ENCODE measurements around the gene CREBBP.

The CREBBP gene

GRCh38 chr16:3812469-3813172 lies 67.9 kb downstream of the CREBBP start:
- TF ChIP-seq, protein P1, sequence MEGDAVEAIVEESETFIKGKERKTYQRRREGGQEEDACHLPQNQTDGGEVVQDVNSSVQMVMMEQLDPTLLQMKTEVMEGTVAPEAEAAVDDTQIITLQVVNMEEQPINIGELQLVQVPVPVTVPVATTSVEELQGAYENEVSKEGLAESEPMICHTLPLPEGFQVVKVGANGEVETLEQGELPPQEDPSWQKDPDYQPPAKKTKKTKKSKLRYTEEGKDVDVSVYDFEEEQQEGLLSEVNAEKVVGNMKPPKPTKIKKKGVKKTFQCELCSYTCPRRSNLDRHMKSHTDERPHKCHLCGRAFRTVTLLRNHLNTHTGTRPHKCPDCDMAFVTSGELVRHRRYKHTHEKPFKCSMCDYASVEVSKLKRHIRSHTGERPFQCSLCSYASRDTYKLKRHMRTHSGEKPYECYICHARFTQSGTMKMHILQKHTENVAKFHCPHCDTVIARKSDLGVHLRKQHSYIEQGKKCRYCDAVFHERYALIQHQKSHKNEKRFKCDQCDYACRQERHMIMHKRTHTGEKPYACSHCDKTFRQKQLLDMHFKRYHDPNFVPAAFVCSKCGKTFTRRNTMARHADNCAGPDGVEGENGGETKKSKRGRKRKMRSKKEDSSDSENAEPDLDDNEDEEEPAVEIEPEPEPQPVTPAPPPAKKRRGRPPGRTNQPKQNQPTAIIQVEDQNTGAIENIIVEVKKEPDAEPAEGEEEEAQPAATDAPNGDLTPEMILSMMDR (IDR thresholded peaks at IDR 0.05; ENCODE audit: poor library complexity, severe bottlenecking) = no peak
- no peak overlapping the region for H3K27ac ChIP-seq (ENCODE audit: poor library complexity, severe bottlenecking)
- H3K4me1 ChIP-seq (ENCODE audit: insufficient read depth, poor library complexity, severe bottlenecking) = no peaks in the 10 kb centered on the region
- ATAC-seq (ENCODE audit: low read depth) (no peak), DNase-seq (ENCODE audit: low spot score) (no peak)
- no peaks in the 10 kb centered on the region for H3K9me3 ChIP-seq (ENCODE audit: severe bottlenecking)
- H3K27me3 ChIP-seq (ENCODE audit: insufficient read depth, poor library complexity, severe bottlenecking) = no peaks in the 10 kb centered on the region
- no peak overlapping the region for H3K4me3 ChIP-seq (ENCODE audit: severe bottlenecking)
- H3K36me3 ChIP-seq (ENCODE audit: low read depth) = peaks cover 12% of the 10 kb centered on the region

- no peak overlapping the region for H3K27ac ChIP-seq (ENCODE audit: poor library complexity, severe bottlenecking)
- no peaks in the 10 kb centered on the region for H3K9me3 ChIP-seq (ENCODE audit: severe bottlenecking)
- DNase-seq (ENCODE audit: low spot score) (no peak), ATAC-seq (ENCODE audit: low read depth) (no peak)
- H3K4me1 ChIP-seq (ENCODE audit: insufficient read depth, poor library complexity, severe bottlenecking) = no peaks in the 10 kb centered on the region
- H3K27me3 ChIP-seq (ENCODE audit: insufficient read depth, poor library complexity, severe bottlenecking) = no peaks in the 10 kb centered on the region
- no peak overlapping the region for H3K4me3 ChIP-seq (ENCODE audit: severe bottlenecking)
- H3K36me3 ChIP-seq (ENCODE audit: low read depth) = peaks cover 12% of the 10 kb centered on the region
- TF ChIP-seq, protein P1 (IDR thresholded peaks at IDR 0.05; ENCODE audit: poor library complexity, severe bottlenecking) = no peak
Observed at GRCh38 chr16:3810818-3811217, 69.7 kb downstream of the CREBBP start.

- Histone ChIP-seq H3K36me3 (ENCODE audit: low read depth) (peaks cover 12% of the 10 kb centered on the region), H3K9me3 (ENCODE audit: severe bottlenecking) (no peaks in the 10 kb centered on the region), H3K27ac (ENCODE audit: poor library complexity, severe bottlenecking) (no peak overlapping the region), H3K4me3 (ENCODE audit: severe bottlenecking) (no peak overlapping the region), H3K27me3 (ENCODE audit: insufficient read depth, poor library complexity, severe bottlenecking) (no peaks in the 10 kb centered on the region), H3K4me1 (ENCODE audit: insufficient read depth, poor library complexity, severe bottlenecking) (no peaks in the 10 kb centered on the region)
- TF ChIP-seq, protein P1 (IDR thresholded peaks at IDR 0.05; ENCODE audit: poor library complexity, severe bottlenecking) = no peak
- ATAC-seq (ENCODE audit: low read depth) = no peak
- DNase-seq (ENCODE audit: low spot score) = no peak
Observed at GRCh38 chr16:3810198-3810664, 70.3 kb downstream of the CREBBP start.

DNA sequence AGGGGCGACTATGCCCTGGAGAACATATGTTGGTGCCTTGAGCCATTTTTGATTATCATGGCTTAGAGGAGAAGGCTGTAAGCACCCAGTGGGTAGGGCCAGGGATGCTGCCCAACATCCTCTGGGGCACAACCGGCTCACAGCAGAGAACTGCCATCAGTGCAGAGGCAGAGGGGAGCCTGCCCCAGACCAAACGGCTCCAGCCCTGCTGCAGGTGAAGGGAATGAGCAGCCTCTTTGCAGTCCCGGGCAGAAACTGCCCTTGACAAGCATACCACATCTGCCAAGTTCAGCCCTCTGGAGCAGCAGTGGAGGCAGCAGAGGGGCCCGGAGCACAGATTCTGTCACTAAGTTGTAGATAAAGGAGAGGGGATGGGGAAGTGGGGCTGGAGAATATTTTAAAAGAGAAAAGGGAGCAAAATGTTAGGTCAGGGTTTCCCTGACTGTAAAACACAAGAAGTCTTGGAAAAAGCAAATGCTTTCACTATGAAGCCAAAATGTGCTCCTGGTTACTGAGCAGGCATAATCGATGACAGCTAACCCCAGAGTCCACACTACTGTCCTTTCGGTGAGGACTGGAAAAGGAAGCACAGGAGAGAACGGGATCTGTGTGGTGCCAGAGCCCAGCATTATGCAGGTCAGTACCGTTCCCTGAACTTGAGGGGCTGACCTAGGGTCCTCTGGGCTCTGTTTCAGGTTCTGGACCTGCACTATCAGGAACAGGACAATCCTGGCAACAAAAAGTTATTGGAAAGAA lies 72.0 kb downstream of the CREBBP start:
- Histone ChIP-seq H3K9me3 (ENCODE audit: severe bottlenecking) (no peaks in the 10 kb centered on the region), H3K4me3 (ENCODE audit: severe bottlenecking) (no peak overlapping the region), H3K4me1 (ENCODE audit: insufficient read depth, poor library complexity, severe bottlenecking) (no peaks in the 10 kb centered on the region), H3K36me3 (ENCODE audit: low read depth) (peaks cover 12% of the 10 kb centered on the region), H3K27me3 (ENCODE audit: insufficient read depth, poor library complexity, severe bottlenecking) (no peaks in the 10 kb centered on the region), H3K27ac (ENCODE audit: poor library complexity, severe bottlenecking) (no peak overlapping the region)
- DNase-seq (ENCODE audit: low spot score) (no peak), ATAC-seq (ENCODE audit: low read depth) (no peak)
- TF ChIP-seq, protein P1 (IDR thresholded peaks at IDR 0.05; ENCODE audit: poor library complexity, severe bottlenecking) = no peak

Data from RWPE2 (cell line).